Kidney tubule cell (primary cell): Measurements from ENCODE around the gene CHPT1.
A peak's percentile ranks its signal among the peaks of the same experiment; 100 is the strongest.
"Not testable (repeated sequence)": the region's sequence is repeated elsewhere in the genome, so short reads cannot be mapped to it uniquely, and the experiment has no call there.

ENCODE experiments used
- DNase-seq: peaks from one replicate; pipeline ENCODE4 v3.0.0-alpha.2; 2018; ENCODE audit warnings: low spot score

The CHPT1 gene

DNA sequence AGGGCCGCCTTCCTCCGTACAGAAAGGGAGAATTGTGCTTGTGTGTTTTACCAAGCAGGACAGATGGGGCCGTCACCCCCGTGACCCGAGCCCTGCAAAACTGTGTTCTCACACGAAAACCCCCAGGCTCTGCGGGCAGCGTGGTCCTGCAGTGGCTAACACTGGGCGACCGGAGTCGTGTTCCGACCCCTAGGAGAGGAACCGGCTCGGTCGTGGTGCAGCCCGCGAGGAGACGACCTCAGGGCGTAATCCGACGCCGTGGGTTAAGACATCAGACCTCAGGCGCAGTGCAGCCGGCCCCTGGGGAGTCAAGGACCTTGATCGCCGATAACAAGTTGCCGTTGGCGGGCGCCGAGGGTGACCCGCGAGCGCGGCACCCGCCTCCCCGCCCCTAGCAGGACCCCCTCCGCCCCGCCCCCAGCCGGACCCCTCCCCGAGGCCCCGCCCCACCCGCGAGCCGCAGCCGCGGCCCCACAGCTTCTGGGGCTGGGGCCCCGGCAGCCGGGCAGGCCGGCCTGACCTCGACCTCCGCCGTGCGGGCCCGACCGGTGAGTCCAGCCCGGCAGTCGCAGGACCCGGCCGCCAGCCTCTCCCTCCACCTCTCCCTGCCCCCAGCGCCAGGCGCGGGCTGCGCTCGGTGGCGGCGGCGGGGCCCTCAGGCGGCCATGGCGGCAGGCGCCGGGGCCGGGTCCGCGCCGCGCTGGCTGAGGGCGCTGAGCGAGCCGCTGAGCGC, at the start of gene CHPT1:
Gene CHPT1, plus strand, starts transcription at position 444 of the 733 bp plus-strand sequence. Its CDS starts 222 bp downstream, at position 666.
- DNase-seq: peak; percentile 47

- no peak for DNase-seq
Measured at GRCh38 chr12:101647711-101648110, 49.7 kb upstream of the CHPT1 start.

- DNase-seq: no peak
Measured at GRCh38 chr12:101648195-101648594, 49.2 kb upstream of the CHPT1 start.

DNA sequence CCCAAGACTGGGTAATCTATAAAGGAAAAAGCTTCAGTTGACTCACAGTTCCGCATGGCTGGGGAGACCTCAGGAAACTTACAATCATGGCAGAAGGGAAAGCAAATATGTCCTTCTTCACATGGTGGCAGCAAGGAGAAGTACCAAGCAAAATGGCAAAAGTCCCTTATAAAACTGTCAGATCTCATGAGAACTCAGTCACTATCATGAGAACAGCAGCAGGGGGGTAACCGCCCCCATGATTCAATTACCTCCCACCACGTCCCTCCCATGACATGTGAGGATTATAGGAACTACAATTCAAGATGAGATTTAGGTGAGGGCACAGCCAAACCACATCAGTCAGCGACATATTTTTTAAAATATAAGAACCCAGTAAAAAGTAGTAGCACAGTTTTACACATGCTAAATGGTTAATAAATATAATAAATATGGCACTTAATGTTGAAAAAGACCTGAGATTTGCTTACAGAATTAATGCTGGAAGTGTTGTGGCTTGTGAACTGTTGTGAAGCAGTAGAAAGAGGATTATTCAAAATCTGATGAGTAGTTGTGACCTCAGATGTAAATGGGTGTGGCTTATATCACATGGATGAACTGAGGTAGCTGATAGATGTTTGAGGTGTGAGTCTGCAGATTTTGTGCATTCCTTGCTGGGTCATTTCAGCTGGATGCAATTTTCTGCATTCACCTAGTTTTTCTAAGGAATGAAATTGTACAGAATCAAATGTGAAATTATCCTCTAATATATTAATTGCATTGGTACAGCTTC, 46.9 kb upstream of the CHPT1 start:
- DNase-seq: peak; percentile 30

DNA sequence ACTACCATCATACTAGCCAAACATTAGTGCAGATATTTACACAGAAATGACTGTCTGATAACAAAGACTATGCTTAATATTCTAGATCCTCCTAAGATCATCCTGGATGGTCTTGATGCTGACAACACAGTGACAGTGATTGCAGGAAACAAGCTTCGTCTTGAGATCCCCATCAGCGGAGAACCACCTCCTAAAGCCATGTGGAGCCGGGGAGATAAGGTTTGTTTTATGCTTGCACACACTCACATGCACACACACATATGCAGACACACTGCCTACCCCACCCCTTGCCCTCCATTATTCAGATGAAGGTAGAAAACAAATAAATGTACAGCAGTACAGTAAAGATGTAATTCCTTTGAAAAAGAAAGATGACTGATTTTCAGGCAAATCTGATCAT, 44.4 kb upstream of the CHPT1 start:
- DNase-seq: no peak

DNA sequence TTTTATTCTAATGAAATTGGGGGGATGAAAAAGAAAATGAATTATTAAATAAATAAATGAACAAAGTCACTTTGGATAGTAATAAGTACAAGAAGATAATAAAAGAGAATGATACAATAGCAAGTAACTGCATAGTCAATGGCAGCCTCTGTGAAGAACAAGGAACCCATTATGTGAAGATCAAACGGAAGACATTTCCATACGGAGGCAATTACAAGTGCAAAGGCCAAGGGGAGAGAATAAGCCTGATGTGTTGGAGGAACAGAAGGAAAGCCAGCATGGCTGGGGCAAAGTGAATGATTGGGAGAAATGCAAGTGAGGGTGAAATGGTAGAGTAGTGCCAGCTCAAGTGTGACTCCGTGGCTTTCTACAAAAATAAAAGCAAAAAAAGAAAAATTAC, 43.9 kb upstream of the CHPT1 start:
- DNase-seq: no peak

- DNase-seq: no peak
Measured at GRCh38 chr12:101654442-101654841, 43.0 kb upstream of the CHPT1 start.

DNA sequence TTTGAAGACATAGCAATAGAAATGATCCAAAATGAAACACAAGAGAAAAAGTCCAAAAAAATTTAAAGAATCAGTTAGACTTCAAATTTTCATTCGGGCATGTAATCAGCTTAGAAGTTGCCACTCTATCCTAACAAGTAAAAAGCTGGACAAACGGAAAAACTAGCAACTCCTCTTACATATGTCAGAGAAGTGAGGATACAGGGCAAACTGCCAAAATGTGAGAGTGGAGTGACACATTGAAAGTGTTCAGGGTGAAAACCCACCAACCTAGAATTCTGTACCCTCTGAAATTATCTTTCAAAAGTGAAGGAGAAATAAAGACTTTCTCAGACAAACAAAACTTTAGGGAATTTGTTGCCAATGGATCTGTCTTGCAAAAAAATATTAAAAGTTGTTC, 42.0 kb upstream of the CHPT1 start:
- no peak for DNase-seq

- peak; percentile 40 for DNase-seq
Measured at GRCh38 chr12:101660662-101661061, 36.8 kb upstream of the CHPT1 start.

DNA sequence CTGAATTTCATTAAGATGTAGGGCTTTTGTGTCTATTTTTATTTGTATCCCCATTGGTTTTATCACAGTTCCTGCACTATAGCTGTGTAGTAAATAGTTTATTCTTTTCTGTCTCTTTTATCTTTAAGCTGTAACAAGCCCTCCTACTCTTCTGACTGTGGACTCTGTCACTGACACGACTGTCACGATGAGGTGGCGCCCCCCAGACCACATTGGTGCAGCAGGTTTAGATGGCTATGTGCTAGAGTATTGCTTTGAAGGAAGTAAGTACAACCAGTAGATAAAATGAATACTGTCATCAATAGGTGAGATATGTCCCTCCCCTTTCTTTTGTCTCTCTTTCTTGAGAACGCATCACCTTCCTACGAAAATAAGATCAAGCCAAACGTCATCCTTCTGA, 34.1 kb upstream of the CHPT1 start:
- DNase-seq: no peak

- DNase-seq: no peak
Measured at GRCh38 chr12:101664992-101665391, 32.4 kb upstream of the CHPT1 start.

DNA sequence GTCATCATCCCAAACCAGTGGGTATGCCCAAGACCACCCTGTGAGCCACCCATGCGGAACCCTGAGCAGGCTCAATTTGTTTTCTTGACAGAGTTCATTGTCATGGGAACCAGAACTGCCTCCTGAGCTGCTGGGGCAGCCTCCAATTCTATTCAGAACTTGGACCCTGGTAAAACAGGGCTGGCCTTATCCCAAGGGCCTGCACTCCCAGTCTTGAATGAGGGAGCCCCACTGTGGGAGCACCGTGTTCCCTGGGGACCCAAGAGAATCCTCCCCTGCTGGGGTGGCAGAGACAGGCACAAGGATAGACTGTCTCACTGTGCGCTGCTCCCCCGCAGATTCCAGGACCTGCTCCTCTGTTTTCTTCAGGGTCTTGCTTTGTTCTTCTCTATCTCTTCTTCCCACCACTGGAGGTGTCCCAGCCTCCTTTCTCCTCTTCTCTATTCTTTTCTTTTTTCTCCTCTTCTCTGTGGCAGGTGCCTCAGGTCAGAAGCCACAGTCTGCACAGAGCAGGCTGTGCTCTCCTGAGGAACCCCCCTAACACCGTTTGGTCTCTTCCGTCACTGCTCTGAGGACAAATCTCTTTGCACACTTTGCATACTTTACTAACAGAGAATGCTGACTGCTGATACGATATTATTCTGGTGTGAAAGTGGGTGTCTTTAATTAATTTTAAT, 31.2 kb upstream of the CHPT1 start:
- DNase-seq: no peak

GRCh38 chr12:101667591-101667990, 29.8 kb upstream of the CHPT1 start:
- DNase-seq: no peak

- DNase-seq: peak; percentile 12
Measured at GRCh38 chr12:101670007-101670671, 27.3 kb upstream of the CHPT1 start.

DNA sequence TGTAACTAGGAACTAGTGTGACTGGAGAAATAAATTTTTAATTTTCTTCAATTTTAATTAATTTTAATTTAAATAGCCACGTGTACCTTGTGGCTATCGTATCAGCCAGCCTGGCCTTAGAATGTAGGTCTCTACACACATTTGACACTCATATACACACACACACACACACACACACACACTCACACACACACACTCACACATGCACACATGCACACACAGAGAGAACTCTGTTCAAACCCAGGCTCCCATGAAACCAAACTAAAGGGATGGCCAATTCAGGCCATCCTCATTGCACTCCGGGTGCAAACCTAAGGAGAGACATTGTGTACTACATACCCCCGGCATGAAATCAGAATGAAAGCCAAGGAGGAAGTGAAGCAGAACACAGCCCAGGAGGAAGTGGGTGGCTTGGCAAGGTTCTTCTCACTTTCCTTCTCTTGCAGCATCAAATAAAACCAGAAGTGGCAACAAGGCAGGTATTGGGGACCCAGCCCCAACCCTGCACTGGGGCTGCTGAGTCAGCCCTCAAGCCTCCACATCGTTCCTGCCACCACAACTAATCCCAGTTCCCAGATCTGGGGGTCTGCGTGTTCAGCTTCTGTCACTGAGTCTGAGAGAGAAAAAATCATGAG, 26.2 kb upstream of the CHPT1 start:
- DNase-seq: peak; percentile 72

GRCh38 chr12:101671833-101672232, 25.6 kb upstream of the CHPT1 start:
- DNase-seq: no peak

DNA sequence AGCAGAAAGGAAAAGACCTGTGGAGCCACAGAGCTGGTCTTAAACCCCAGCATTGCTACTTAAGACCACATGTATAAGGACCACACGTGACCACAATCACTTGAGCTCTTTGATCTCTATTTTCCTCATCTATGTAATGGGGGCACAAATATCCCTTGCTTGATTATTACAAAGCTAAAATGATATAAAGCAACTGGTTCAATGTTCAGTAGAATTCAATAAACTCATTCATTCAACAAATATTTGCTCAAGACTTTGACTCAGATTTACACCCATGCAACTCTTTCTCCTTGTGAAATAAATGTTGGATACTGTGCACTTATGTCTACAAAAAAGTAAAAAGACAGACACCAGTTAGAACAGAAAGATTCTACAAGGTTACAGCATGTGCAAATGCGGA, 21.9 kb upstream of the CHPT1 start:
- DNase-seq: no peak

DNA sequence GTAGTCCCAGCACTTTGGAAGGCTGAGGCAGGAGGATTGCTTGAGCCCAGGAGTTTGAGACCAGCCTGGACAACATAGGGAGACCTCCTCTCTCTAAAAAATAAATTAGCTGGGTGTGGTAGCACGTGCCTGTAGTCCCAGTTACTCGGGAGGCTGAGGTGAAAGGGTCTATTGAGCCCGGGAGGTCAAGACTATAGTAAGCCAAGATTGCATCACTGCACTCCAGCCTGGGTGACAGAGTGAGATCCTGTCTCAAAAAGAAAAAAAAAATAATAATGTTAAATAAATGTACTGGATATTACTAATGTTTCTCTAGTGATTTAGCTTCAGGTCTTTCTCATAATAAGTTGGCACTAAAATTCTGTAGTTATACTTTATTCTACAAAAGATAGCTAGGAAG, 20.9 kb upstream of the CHPT1 start:
- not testable (repeated sequence) for DNase-seq

DNA sequence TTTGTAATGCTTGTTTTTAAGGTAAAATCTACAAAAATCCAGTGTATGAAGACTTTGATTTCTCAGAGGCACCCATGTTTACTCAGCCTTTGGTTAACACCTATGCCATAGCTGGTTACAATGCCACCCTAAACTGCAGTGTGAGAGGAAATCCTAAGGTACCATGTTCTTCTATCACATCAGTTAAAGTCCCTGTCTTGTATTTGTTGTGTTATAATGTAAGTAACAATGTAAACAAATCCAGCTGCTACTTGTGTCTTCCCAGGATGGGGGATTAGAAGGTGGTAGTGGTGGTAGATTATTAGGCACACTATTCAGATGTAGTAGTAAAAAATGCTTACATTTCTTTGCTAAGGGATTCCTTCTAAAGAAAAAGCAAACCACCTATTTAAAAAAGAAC, 19.4 kb upstream of the CHPT1 start:
- DNase-seq: no peak

- no peak for DNase-seq
Measured at GRCh38 chr12:101680240-101680639, 17.2 kb upstream of the CHPT1 start.

DNA sequence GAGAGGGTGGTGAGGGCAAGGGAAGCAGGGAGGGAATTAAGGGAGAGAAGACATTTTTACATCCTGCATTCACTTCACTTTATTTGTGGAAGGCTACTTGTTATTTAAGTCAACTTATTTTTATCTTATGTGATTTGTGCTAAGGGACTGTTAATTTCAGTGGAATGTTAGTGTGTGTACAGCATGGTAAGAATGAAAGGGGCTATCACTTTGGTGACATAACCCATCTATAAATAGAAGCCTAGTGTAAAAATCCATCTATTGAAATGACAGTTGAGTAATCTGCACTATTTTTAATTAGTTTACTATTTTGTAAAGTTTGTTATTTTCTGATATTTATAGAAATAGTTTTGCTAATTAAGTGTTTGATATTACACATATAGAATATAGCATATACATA, 16.8 kb upstream of the CHPT1 start:
- no peak for DNase-seq

DNA sequence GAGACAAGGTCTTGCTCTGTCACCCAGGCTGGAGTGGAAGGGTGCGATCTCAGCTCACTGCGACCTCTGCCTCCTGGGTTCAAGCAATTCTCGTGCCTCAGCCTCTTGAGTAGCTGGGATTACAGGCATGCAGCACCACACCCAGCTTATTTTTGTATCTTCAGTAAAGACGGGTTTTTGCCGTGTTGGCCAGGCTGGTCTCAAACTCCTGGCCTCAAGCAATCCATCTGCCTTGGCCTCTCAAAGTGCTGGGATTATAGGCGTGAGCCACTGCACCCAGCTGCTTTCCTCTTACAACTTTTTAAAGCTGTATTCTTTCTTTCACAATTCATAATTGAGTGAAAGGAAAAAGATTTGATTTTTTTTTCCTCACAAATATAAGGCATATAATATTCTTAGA, 15.8 kb upstream of the CHPT1 start:
- DNase-seq: not testable (repeated sequence)
